Measurements from ENCODE around the gene PFDN5. TPM values are rescaled to one million over a fixed set of nuclear protein-coding genes. Genes with fewer than 3 reads are reported as not detected.
A peak's percentile ranks its signal among the peaks of the same experiment; 100 is the strongest.

PFDN5 gene
- total and polyA plus RNA-seq, 2 experiments from 2014 or later: 199 to 567 TPM

GRCh38 chr12:53268630-53269562 is 26.4 kb upstream of the PFDN5 start:
- TF ChIP-seq EZH2 (IDR thresholded peaks at IDR 0.05; ENCODE audit: low read depth, unreplicated experiment) (no peak), ZNF114 (CRISPR knock-in tag; IDR thresholded peaks at IDR 0.05) (no peak), POLR2AphosphoS5 (IDR thresholded peaks at IDR 0.05; ENCODE audit: low read depth) (no peak), CREB1 (CRISPR knock-in tag; IDR thresholded peaks at IDR 0.05; ENCODE audit: low read depth) (no peak), STAT1 (IDR thresholded peaks at IDR 0.05; ENCODE audit: unreplicated experiment) (no peak), ZNF331 (CRISPR knock-in tag; IDR thresholded peaks at IDR 0.05; ENCODE audit: low read depth) (no peak), NANOG (IDR thresholded peaks at IDR 0.05; ENCODE audit: borderline replicate concordance) (no peak), JUNB (IDR thresholded peaks at IDR 0.05; ENCODE audit: unreplicated experiment) (no peak), CTCF (conservative IDR thresholded peaks at IDR 0.05; ENCODE audit: low read depth in 2 of 2) (no peak), EZH2phosphoT487 (IDR thresholded peaks at IDR 0.05; ENCODE audit: unreplicated experiment) (no peak), ETS1 (IDR thresholded peaks at IDR 0.05) (no peak)
- TF ChIP-seq, protein P1, sequence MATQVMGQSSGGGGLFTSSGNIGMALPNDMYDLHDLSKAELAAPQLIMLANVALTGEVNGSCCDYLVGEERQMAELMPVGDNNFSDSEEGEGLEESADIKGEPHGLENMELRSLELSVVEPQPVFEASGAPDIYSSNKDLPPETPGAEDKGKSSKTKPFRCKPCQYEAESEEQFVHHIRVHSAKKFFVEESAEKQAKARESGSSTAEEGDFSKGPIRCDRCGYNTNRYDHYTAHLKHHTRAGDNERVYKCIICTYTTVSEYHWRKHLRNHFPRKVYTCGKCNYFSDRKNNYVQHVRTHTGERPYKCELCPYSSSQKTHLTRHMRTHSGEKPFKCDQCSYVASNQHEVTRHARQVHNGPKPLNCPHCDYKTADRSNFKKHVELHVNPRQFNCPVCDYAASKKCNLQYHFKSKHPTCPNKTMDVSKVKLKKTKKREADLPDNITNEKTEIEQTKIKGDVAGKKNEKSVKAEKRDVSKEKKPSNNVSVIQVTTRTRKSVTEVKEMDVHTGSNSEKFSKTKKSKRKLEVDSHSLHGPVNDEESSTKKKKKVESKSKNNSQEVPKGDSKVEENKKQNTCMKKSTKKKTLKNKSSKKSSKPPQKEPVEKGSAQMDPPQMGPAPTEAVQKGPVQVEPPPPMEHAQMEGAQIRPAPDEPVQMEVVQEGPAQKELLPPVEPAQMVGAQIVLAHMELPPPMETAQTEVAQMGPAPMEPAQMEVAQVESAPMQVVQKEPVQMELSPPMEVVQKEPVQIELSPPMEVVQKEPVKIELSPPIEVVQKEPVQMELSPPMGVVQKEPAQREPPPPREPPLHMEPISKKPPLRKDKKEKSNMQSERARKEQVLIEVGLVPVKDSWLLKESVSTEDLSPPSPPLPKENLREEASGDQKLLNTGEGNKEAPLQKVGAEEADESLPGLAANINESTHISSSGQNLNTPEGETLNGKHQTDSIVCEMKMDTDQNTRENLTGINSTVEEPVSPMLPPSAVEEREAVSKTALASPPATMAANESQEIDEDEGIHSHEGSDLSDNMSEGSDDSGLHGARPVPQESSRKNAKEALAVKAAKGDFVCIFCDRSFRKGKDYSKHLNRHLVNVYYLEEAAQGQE (IDR thresholded peaks at IDR 0.05; ENCODE audit: unreplicated experiment): no peak
- H3K4me3 Mint-ChIP-seq: peak overlapping the region; percentile 96
- H3K27ac Mint-ChIP-seq: peak overlapping the region; percentile 81
- H3K9me2 ChIP-seq (ENCODE audit: insufficient read depth): no peaks in the 10 kb centered on the region
- 0 out of 2 replicates have a peak, but pooled peaks cover 4% of the 10 kb centered on the region for H3K36me3 ChIP-seq (ENCODE audit: insufficient read depth)
- peaks cover 12% of the 10 kb centered on the region for H3K4me1 ChIP-seq (ENCODE audit: insufficient read depth)
- peak overlapping the region; percentile 96 for H3K4me3 ChIP-seq
- peak overlapping the region; percentile 97 for H3K4me2 ChIP-seq
- H3K4me1 Mint-ChIP-seq: peaks cover 29% of the 10 kb centered on the region
- peaks cover 23% of the 10 kb centered on the region for H3K27me3 Mint-ChIP-seq (ENCODE audit: insufficient read depth, low read depth, poor library complexity)
- no peak overlapping the region for H3K27ac ChIP-seq (ENCODE audit: low read depth)
- no peaks in the 10 kb centered on the region; the same call in 2 of the 3 replicates for H3K9me3 Mint-ChIP-seq
- H3K27me3 ChIP-seq (ENCODE audit: insufficient read depth): no peaks in the 10 kb centered on the region
- peaks cover 11% of the 10 kb centered on the region; the same call in 1 of the 2 replicates for H4K20me1 ChIP-seq (replicated peaks; ENCODE audit: insufficient read depth)
- H2AFZ ChIP-seq: peak overlapping the region; percentile 98; the same call in 1 of the 2 replicates
- peaks cover 38% of the 10 kb centered on the region for H3K36me3 Mint-ChIP-seq (ENCODE audit: low read depth)
- 0 out of 2 replicates have a peak, but pooled peaks cover 9% of the 10 kb centered on the region for H3F3A ChIP-seq (replicated peaks; ENCODE audit: low read depth)
- DNase-seq (ENCODE audit: low spot score): peak; percentile 24
- peak; percentile 33 for ATAC-seq
- H3K79me2 ChIP-seq (replicated peaks; ENCODE audit: insufficient read depth): peaks cover 21% of the 10 kb centered on the region; the same call in 1 of the 2 replicates

All from GM23338 (cell line).